ENCODE results near the gene CDH4.

CDH4 gene

DNA sequence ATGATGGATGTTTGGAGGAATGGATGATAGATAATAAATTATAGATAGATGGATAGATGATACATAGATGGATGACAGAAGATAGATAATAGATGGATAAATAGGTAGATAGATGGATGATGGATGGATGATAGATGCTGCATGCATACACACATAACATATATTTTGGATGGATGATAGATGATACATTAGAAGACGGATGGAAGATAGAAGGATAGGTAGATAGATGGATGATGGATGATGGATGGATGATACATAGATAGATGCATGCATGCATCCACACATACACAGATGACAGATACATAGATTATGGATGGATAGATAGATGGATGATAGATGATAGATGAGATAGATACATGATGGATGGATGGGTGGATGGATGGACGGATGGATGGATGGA is 425.9 kb downstream of the CDH4 start:
- no peak for DNase-seq
- in situ Hi-C loops (cut with HindIII; ENCODE audit: low pct_ligation_motif_present, low pct_unique_long_range_greater_than_20kb, low sequenced_read_pairs): no loop called here

GRCh38 chr20:61678437-61678836 is 426.4 kb downstream of the CDH4 start:
- no peak for DNase-seq
- in situ Hi-C loops (cut with HindIII; ENCODE audit: low pct_ligation_motif_present, low pct_unique_long_range_greater_than_20kb, low sequenced_read_pairs): no loop called here

GRCh38 chr20:61679473-61679872 is 427.4 kb downstream of the CDH4 start:
- in situ Hi-C loops (cut with HindIII; ENCODE audit: low pct_ligation_motif_present, low pct_unique_long_range_greater_than_20kb, low sequenced_read_pairs): no loop called here
- no peak for DNase-seq

GRCh38 chr20:61680096-61680495 is 428.0 kb downstream of the CDH4 start:
- no peak for DNase-seq
- in situ Hi-C loops (cut with HindIII; ENCODE audit: low pct_ligation_motif_present, low pct_unique_long_range_greater_than_20kb, low sequenced_read_pairs): no loop called here

DNA sequence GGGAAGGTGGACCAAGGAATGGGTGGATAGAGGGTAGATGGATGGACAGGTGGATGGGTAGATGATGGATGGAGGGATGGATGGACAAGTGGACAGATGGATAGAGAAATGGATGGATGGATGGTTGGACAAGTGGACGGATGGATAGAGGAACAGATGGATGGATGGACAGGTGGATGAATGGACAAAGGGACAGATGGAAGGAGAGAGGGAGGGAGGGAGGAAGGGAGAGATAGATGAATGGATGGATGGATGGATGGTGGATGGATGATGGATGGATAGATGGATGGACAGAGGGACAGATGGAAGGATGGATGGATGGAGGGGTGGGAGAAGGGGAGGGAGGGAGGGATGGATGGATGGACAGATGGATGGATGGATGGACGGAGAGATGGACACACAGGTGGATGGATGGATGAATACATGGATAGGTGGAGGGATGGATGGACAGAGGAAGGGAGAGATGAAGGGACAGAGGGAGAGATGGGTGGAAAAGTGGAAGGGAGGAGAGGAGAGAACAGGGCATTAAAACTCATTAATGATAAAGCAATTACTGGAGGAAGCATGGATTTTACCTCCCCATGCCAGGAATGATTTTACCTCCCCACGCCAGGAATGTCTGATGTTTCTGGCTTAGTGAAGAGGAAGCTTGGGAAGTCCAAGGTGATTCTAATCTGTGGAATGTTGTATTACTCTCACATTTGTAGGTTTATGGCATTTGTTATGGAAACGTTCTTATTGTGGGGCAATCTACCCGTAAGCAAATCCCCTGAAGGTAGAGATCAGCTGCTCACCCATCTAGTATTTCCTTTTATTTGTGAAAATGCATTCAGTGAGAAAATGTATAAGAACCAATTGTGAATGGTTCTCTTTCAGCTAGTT is 430.3 kb downstream of the CDH4 start:
- DNase-seq: no peak
- in situ Hi-C loops (cut with HindIII; ENCODE audit: low pct_ligation_motif_present, low pct_unique_long_range_greater_than_20kb, low sequenced_read_pairs): no loop called here

DNA sequence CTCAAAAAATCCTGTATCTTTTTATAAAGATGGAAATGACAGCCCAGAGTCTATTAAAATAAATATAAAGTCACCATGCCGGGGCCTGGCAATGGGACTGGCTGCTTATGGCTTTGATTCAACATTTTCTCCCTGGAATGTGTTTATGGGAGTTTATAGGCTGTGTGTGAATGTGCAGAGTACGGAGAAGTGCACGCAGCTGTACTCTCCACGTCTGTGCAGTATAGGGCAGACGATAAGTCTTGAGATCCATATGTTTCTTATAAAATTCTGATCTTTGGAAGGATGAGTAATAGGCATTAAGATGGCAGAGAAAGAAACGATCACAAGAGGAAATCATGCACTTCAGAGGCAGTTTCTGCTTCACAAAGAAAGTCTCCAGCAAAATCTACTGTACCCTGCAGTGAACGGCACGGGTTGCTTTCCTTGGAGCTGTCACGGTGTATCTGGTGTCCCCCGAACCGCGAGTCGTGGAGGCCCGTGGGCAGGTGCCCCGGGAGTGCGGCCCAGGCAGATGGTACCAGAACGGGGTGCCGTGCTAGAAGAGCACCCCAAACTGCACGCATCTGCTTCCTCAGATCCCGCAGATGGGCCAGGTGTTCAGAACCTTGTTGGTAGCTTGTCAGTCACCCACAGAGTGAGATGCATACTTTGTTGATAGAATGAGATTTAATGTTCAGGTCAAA is 431.1 kb downstream of the CDH4 start:
- in situ Hi-C loops (cut with HindIII; ENCODE audit: low pct_ligation_motif_present, low pct_unique_long_range_greater_than_20kb, low sequenced_read_pairs): no loop called here
- no peak for DNase-seq

DNA sequence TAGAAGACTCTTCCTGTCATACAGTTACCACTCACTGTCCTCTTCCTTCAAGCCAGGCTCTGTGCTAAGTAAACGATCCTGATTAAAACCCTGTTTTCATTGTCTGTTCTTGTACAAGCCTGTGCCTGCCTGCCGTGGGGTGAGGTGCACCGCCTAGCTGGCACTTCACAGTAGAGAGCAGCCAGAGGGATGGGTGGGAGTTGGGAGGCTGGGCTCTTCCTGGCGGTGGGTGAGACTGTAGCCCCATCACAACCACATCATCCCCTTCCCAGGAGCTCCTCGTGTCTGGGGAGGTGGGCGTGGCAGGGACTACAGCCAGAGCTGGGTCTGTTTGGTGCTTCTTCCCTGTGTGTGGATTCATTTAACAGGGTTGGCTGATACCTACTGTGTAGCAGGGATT is 431.7 kb downstream of the CDH4 start:
- no peak for DNase-seq
- in situ Hi-C loops (cut with HindIII; ENCODE audit: low pct_ligation_motif_present, low pct_unique_long_range_greater_than_20kb, low sequenced_read_pairs): no loop called here

DNA sequence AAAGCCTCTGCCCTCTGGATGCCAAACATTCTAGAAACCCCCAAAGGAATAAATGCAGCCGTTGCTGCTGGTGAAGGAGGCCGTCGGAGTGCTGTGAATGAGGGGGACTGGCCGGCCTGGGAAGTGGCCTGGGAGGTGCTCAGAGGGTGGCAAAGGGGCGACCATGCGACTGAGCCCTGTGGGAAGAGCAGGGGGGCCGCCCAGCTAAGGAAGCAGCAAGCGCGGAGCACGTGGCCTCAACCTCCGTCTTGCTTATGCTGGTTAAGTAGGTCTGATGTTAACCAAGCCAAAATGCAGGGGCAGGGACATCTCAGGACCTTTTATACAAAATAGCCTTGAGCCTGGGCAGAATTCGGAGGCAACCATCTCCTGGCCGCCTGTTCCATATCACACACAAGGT is 432.1 kb downstream of the CDH4 start:
- in situ Hi-C loops (cut with HindIII; ENCODE audit: low pct_ligation_motif_present, low pct_unique_long_range_greater_than_20kb, low sequenced_read_pairs): no loop called here
- DNase-seq: no peak

GRCh38 chr20:61684583-61685235 is 432.6 kb downstream of the CDH4 start:
- no peak for DNase-seq
- in situ Hi-C loops (cut with HindIII; ENCODE audit: low pct_ligation_motif_present, low pct_unique_long_range_greater_than_20kb, low sequenced_read_pairs): no loop called here

- in situ Hi-C loops (cut with HindIII; ENCODE audit: low pct_ligation_motif_present, low pct_unique_long_range_greater_than_20kb, low sequenced_read_pairs): no loop called here
- no peak for DNase-seq
These were observed 433.4 kb downstream of the CDH4 start for GRCh38 chr20:61685462-61685861.

DNA sequence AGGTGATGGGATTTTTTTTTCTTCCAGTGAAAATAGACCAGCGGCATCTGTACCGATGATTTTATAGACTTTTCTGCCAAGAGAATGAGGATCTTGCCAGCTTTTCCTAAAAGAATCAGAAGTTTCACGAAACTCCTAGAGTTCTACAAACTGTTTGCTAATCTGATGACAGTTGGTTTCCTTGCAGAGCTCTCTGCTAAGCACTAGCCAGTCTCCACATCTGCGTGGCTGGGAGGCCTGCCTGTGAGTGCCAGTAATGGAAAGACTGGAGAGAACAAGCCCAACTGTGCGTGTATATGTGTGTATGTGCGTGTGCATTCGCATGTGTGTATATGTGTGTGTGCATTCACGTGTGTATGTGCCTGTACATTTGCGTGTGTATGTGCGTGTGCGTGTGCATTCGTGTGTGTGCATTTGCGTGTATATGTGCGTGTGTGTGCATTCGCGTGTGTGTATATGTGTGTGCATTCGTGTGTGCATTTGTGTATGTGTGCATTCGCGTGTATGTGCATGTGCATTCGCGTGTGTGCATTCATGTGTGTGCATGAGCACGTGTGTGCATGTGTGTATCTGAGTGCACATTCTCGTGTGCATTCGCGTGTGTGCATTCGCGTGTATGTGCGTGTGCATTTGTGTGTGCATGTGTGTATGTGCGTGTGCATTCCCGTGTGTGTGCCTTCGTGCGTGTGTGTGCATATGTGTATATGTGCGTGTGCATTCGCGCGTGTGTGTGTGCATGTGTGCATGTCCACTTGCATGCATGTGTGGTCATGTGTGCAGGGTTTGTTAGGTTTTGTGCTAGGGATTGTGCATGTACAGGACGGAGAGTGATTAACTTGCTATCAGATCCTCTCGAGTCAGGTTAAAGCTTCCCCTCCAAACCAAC is 434.2 kb downstream of the CDH4 start:
- no peak for DNase-seq
- in situ Hi-C loops (cut with HindIII; ENCODE audit: low pct_ligation_motif_present, low pct_unique_long_range_greater_than_20kb, low sequenced_read_pairs): no loop called here

- in situ Hi-C loops (cut with HindIII; ENCODE audit: low pct_ligation_motif_present, low pct_unique_long_range_greater_than_20kb, low sequenced_read_pairs): no loop called here
These were observed 436.4 kb downstream of the CDH4 start for GRCh38 chr20:61688411-61688810.

DNA sequence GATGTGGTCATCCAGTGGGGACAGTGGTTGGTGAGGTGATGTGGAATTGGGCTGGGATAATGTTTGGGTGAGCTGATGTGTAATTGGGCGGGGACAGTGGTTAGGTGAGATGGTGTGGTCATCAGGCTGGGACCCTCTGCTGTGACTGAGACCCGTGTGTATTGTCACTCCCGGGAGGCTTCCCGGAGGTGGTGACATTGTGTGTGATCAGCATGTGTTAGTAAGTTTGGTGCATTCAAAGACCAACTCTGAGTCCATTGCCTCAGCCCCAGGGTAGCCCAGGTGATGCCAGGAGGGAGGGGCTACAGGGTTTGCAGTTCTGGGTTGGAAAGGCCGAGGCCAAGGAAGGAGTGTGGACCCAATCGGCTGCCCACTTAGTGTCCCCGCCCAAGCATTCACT is 438.1 kb downstream of the CDH4 start:
- in situ Hi-C loops (cut with HindIII; ENCODE audit: low pct_ligation_motif_present, low pct_unique_long_range_greater_than_20kb, low sequenced_read_pairs): no loop called here
- DNase-seq: no peak

More at GRCh38 chr20:61688411-61688810, 436.4 kb downstream of the CDH4 start:
- DNase-seq: no peak

DNA sequence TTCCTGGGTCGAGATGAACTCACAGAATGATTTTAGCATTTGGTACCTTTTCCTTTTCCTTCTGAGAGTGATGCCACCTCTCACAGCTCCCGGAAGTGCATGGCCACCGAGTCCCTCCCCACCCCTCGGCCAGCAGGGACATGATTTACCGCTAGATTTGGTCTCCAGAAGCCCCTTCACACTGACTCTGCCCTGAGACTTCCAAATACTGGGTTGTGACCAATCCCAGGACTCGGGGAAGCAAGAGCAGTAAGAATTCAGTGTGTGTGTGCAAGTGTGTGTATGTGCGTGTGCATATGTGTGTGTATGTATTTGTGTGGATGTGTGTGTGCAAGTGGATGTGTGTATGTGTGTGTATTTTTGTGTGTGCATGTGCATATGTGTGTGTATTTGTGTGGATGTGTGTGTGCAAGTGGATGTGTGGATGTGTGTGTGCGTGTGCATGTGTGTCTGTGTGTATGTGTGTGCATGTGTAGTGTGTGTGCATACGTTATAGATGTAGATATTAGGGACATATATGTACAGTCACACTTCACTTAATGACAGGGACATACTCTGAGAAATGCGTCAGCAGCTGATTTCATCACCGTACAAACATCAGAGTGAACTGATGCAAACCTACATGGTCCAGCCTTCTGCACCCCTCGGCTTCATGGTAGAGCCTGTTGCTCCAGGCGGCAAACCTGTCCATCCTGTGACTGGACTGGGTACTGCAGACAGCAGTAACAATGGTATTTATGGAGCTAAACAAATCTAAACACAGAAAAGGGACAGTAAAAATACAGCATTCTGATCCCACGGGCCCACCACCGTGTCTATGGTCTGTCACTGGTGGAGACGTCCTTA is 439.2 kb downstream of the CDH4 start:
- no peak for DNase-seq
- in situ Hi-C loops (cut with HindIII; ENCODE audit: low pct_ligation_motif_present, low pct_unique_long_range_greater_than_20kb, low sequenced_read_pairs): no loop called here

DNA sequence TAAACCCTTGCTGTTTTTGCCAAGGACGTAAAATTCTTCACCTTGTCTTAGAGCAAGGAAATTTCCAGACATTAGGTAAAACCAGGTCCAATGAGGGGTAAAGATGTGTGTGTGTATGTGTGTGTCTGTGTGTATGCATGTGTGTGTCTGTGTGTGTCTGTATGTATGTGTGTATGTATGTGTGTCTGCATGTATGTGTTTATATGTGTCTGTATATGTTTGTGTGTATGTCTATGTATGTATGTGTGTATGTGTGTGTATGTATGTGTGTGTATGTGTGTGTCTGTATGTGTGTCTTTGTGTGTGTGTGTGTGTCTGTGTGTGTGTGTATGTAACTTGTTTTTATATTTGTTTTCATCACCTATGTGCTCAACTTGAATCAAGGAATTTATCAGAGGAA is 439.9 kb downstream of the CDH4 start:
- in situ Hi-C loops (cut with HindIII; ENCODE audit: low pct_ligation_motif_present, low pct_unique_long_range_greater_than_20kb, low sequenced_read_pairs): no loop called here
- no peak for DNase-seq

GRCh38 chr20:61692479-61692878 is 440.4 kb downstream of the CDH4 start:
- in situ Hi-C loops (cut with HindIII; ENCODE audit: low pct_ligation_motif_present, low pct_unique_long_range_greater_than_20kb, low sequenced_read_pairs): no loop called here
- no peak for DNase-seq

DNA sequence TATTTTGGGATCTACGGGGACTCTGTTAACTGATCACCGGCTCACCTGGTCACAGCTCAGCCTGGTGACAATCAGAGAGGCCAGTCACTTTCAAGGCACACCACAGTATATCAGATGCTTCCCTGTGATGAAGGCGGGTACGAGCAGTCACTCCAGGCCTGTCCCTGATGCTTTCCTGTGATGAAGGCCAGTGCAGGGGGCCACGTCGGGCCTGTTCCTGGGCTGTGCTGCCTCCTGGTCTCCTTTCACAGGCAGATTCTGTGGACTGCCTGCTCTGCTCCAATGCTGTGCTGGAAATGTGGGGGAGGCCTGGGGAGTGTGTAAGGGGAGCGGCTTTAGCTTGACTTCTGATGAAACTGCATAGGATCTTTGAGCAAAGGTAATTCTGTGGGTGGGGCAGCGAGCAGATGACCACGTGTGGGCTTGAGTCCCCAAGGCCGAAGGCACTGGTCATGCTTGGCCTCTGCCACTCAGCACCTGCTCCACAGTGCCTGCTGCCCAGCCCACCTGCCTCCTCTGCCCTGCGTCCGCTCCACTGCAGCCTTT is 441.1 kb downstream of the CDH4 start:
- DNase-seq: no peak
- in situ Hi-C loops (cut with HindIII; ENCODE audit: low pct_ligation_motif_present, low pct_unique_long_range_greater_than_20kb, low sequenced_read_pairs): no loop called here

DNA sequence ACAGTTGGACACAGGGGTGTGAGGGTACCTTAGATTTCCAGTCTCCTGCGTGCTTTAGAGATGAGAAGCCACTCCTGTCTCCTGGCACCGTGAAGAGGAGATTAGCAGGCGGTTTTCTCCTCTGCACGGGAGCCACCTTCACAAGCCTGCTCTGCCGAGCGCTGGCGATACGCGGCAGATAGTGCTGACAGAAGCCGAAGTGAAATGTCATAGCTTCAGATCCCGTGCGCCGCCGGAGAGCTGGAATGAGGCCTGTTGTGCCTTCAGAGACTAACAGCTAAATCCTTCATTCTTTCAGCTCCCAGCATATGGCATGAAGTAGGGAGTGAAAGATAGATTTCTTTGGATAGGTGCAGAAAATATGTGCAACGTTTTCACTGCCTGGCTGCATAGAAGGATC is 442.6 kb downstream of the CDH4 start:
- in situ Hi-C loops (cut with HindIII; ENCODE audit: low pct_ligation_motif_present, low pct_unique_long_range_greater_than_20kb, low sequenced_read_pairs): no loop called here
- DNase-seq: no peak

Measured in ACHN (cell line).